ENCODE measurements around the gene ZNF761.
"Not testable (repeated sequence)": the region's sequence is repeated elsewhere in the genome, so short reads cannot be mapped to it uniquely, and the experiment has no call there.

Gene ZNF761

GRCh38 chr19:53460131-53460721 lies 28.4 kb downstream of the ZNF761 start:
- DNase-seq (ENCODE audit: low spot score), result not testable (repeated sequence)

DNA sequence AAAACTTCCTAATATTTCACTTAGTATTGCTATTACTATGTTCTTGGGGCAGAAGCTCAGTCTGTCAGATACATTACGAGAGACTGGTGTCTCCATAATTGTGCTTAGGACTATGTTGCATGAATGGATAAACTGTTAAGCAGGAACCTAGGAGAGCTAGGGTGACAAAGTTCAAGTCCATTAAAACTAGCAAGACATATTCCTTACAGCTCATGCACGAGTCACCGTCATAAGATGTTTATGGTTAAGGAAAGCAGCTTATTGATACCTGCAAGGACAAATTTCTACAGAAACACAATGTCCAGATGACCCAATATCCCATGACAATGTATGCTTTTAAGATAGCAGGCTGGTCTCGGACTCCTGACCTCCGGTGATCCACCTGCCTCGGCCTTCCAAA lies 30.1 kb downstream of the ZNF761 start:
- no peak for DNase-seq (ENCODE audit: low spot score)

DNA sequence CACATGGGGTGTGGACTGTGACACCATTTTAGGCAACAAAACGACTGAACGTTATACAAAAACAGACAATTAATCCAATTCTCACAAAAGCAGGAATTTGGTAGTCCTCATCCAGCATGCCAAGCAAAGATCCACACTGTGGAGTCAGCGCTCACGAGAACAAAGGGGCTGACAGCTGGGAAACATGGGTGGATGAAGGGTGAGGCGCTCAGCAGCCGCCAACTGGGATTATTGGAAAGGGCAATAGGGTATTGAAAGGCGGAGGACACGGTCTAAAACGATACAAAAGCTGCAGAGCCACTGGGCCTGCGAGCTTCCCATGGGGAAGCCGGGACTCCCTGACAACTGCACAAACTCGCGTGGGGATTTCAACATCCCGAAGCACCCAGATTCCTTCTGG lies 31.1 kb downstream of the ZNF761 start:
- DNase-seq (ENCODE audit: low spot score), result no peak

DNA sequence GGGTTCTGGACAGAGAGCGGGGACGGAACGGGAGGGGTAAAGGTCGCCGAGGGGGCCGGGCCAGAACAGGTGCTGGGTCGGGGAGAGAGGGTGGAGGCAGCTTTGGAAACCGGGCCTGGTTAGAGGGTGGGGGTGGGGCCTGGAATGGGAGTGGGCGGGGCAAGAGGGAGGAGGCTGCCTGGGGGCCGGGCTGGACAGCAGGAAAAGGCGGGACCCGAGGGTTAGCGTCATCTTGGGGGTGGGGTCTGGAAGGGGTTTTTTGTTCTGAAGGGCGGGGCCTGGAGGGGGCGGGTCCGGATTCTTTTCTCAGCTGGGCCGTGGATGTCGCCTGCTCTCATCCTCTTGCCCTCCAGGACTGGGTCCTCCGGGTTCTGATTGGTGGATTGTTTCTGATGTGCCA lies 31.5 kb downstream of the ZNF761 start:
- DNase-seq (ENCODE audit: low spot score), result no peak

GRCh38 chr19:53466726-53467484 lies 35.1 kb downstream of the ZNF761 start:
- no peak for DNase-seq (ENCODE audit: low spot score)

DNA sequence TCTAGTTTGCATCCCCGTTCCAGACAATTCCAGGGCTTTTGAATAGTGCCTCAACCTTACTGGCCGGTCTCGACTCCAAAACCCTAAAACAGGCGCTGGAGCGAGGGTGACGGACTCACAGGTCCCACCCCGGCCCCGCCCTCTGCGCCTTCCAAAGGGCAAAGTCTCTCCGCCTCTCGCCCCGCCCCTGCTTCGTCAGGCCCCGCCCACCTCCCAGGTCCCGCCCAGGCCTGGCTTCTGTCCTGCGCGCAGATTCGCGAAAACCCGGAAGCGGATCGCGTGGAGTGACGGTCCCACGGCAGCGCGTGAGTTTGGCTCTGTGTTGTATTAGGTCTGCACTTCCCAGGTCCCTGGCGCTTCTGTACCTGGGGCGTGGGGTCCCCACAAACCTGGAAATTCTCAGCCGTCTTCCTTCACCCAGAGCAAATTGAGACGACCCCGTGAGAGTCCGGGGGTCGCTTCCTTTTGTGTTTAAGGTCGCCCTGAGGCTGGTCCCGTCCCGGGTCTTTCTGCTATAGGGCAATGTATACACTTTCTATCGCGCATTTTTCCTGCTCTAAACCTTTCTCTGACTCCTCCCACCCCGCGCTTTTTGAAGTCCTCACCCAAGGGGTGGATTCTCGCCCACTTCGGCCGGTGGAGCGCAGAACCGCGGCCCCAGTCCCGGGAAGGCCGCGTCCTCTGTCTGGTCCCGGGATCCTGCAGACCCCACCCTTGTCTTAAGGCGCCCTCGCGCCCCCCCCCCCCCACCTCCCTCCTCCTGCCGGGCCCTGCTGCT lies 35.9 kb downstream of the ZNF761 start, which contains the start of gene ZNF813:
ZNF813 (plus strand) TSS at position 249 of the 778 bp plus-strand sequence. CDS start 16,090 bp downstream, outside the sequence.
- peak; percentile 75 for DNase-seq (ENCODE audit: low spot score)

DNA sequence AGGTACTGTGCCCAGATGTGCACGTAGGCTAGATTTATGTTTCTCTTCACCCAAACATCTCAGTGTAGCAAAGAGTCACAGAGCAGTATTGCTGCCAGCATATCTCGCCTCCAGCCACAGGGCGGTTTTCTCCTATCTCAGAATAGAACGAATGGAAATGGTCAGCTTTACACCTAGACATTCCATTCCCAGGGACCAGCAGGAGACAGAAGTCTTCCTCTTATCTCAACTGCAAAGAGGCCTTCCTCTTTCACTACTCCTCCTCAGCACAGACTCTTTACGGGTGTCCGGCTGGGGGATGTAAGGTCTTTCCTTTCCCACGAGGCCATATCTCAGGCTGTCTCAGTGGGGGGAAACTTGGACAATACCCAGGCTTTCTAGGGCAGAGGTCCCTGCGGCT lies 36.8 kb downstream of the ZNF761 start:
- DNase-seq (ENCODE audit: low spot score), result not testable (repeated sequence)

- DNase-seq (ENCODE audit: low spot score), result no peak
Observed at GRCh38 chr19:53471916-53472315, 40.1 kb downstream of the ZNF761 start.

DNA sequence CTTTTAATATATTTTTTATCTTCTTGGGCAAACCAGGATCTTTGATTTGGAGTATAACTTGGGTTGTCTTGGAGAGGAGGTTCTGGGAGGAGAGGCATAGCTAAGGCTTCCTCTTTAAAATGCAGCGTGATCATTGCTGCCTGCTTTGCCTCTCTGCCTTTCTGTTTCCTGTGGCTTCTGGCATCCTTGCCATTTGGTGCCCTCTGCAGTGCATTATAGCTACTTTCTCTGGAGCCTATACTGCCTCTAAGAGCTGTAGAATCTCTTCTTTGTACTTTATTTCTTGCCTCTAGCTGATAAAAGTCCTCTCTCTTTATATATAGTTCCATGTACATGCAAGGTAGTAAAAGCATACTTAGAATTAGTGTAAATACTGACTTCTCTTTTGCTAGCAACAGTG lies 43.0 kb downstream of the ZNF761 start:
- not testable (repeated sequence) for DNase-seq (ENCODE audit: low spot score)

DNA sequence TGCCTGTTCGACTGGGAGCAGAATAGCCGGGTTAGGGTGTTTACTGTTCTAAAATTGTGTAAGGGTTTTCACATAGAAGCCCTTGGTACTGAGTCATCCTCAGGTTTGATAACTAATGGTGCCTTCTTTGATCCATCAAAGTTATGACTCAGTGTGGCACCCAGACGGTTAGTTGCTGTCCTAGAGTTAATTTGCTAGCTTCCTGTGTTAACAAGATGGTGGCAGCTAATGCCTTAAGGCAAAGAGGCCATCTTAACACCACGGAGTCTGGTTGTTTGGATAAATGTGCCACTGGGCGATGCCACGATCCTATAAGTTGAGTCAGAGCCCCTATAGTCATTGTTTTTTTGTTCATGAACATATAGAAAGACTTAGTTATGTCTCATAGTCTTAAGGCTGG lies 43.7 kb downstream of the ZNF761 start:
- DNase-seq (ENCODE audit: low spot score), result not testable (repeated sequence)

GRCh38 chr19:53483751-53484150 lies 52.0 kb downstream of the ZNF761 start:
- not testable (repeated sequence) for DNase-seq (ENCODE audit: low spot score)

DNA sequence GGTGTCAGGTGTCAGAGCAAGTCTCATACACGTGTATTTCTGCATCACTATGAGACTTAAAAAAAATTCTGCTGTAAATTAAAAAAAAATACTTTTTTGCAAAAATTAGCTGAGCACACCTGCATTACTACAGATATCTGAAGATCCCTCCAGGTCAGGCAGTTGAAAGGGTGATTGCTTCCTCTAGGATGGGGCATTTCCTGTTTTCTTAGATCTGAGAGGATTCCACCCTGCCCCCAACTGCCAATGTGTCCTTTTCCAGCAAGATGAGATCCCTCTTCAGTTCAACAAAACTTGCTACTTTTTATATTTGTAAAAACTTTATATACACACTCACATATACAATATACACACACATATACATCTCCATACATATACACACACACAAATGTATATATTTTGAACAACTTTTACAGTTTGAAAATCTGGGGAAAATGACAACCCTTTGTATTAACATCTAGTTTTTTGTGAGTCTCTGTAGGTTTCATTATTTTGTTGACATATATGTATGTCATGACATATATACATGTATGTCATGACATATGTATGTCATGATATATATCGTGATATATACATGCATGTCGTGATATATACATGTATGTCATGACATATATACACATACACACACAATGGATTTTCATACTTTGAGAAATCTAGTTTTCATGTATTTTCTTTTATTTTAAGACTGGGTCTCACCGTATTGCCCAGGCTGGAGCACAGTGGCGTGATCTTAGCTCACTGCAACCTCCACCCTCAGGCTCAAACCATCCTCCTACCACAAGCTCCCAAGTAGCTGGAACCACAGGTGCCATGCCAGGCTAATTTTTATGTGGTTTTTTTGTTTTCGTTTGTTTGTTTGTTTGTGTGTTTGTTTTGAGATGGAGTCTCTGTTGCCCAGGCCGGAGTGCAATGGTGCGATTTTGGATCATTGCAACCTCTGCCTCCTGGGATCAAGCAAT lies 53.5 kb downstream of the ZNF761 start:
- no peak for DNase-seq (ENCODE audit: low spot score)

GRCh38 chr19:53492153-53492552 lies 60.4 kb downstream of the ZNF761 start:
- DNase-seq (ENCODE audit: low spot score), result no peak

GRCh38 chr19:53497311-53498023 lies 65.7 kb downstream of the ZNF761 start:
- not testable (repeated sequence) for DNase-seq (ENCODE audit: low spot score)

DNA sequence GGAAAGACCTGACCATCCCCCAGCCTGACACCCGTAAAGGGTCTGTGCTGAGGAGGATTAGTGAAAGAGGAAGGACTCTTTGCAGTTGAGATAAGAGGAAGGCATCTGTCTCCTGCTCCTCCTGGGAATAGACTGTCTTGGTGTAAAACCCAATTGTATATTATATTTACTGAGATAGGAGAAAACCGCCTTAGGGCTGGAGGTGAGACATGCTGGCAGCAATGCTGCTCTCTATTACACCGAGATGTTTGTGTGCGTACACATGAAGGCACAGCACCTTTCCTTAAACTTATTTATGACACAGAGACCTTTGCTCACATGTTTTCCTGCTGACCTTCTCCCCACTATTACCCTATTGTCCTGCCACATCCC lies 66.2 kb downstream of the ZNF761 start:
- DNase-seq (ENCODE audit: low spot score), result not testable (repeated sequence)

GRCh38 chr19:53503151-53503550 lies 71.4 kb downstream of the ZNF761 start:
- DNase-seq (ENCODE audit: low spot score), result not testable (repeated sequence)

GRCh38 chr19:53503671-53504364 lies 72.0 kb downstream of the ZNF761 start:
- DNase-seq (ENCODE audit: low spot score), result not testable (repeated sequence)

DNA sequence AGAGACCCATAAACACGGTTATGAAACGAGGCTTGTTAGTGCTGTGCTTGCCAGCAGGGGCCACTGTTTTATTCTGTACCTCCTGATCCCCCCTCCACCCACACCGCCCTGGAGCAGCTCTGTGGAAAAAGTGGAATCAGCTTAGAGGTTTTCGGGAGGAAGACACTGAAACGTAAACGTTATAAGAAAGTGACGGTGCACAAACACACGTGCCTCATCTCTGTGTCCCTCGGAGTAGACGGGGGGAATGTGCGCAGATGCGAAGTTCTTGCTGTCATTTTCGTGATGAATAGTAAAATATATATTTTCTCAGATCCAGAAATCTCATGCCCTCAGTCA lies 72.5 kb downstream of the ZNF761 start:
- DNase-seq (ENCODE audit: low spot score), result not testable (repeated sequence)

DNA sequence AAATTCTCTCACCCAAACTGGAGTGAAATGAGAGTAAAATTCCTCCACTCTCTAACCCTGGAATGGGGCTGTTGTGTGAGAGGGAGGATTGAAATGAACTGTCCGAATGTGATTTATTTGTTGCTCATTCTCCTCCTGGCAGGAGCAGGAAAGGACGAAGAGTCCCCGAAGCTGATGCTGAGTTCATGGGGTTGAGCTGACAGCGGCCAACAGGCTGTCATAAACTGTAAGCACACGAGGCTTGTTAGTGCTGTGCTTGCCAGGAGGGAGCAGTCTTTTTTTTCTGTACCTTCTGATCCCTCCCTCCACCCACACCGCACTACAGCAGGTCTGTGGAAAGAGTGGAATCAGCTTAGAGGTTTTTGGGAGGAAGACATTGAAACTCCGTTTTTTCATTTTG lies 73.1 kb downstream of the ZNF761 start:
- DNase-seq (ENCODE audit: low spot score), result no peak

DNA sequence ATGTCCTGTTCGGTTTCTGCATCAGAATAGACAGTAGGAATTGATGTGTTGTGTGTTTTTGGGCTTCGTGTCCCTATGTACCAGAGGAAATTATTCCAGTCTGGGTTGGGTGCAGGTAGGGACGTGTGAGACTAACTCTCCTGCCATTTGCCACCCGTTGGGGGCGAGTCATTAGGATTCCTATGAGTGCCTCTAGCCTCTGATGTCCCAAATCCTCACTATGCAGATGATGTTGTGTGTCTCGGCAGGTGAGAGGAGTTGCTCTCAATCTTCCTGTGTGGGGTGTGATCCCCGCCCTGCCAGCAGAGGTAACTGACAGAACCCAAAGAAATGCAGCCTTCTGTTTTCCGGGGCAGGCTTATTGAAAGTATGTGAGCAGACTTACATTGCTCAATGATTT lies 74.9 kb downstream of the ZNF761 start:
- no peak for DNase-seq (ENCODE audit: low spot score)

Data from hematopoietic multipotent progenitor cell treated with erythropoietin and hydrocortisone succinate and interleukin-3 and kit ligand, for 17 days (in vitro differentiated cells).